GM18499 (cell line): Measurements from ENCODE around the gene ATP1A4.

ENCODE experiments used
- ATAC-seq: cut with Tn5 transposase; IDR thresholded peaks from one replicate; pipeline ENCODE4 v1.9.1; 2021; ENCODE audit warnings: moderate number of reproducible peaks; ENCODE audit not compliant: insufficient read depth, unreplicated experiment

Gene ATP1A4

GRCh38 chr1:160219062-160219929 lies 67.9 kb downstream of the ATP1A4 start:
- no peak for ATAC-seq

DNA sequence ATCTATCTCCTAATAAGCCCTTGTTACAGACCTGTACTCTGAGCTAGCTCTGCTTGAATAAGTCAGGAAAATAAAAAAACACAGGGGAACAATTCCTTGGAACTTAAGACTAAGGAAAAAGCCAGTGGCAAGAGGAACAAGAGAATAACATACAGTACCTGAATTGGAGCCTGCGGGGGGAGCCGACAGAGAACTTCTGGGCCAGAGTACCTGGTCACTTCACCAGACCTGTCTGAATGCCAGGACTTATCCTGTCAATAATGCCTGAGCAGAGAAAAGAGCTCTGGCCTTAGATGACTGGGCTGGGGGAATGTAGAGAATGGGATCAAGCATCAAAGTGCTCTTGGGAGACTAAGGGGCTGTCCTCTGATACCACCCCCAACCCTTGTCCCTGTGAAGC lies 68.9 kb downstream of the ATP1A4 start:
- no peak for ATAC-seq

GRCh38 chr1:160221089-160221488 lies 69.7 kb downstream of the ATP1A4 start:
- ATAC-seq = no peak

DNA sequence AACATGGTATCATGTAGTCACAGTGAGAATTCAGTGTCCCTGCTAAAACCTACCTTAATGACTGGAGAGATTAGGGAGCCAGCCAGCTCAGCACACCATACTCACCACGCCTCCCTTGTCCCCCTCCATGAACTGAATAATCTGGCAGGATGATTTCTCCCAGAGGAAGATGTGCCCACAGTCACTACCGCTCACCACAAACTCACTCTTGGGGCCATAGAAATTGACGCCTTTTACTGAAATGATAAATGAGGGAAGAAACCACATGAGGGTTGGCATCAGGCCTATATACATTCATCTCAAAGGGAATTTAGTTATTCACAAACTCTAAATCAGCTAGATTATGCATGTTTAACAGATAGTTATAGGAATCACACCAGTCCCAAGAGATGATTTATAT lies 71.1 kb downstream of the ATP1A4 start:
- no peak for ATAC-seq

DNA sequence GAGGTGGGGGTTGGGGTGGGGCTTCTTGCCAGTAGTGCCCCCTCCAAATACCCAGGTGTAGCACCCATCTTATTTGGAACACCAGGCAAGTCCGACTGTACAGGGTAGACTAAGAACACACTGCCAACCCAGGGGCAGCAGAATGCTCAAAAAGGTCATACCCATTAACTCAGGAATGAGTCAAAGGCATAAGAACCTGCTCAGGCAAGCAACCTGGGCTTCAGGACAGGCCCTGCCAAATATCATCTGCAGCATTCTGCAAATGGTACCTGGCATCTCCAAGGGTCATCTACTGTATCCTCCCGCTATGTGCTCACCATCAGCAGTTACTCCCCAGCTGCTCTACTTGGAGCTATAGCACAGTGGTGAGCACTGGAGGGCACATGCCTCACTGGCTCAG lies 73.2 kb downstream of the ATP1A4 start:
- ATAC-seq = no peak

- no peak for ATAC-seq
Measured at GRCh38 chr1:160225345-160225744, 73.9 kb downstream of the ATP1A4 start.

DNA sequence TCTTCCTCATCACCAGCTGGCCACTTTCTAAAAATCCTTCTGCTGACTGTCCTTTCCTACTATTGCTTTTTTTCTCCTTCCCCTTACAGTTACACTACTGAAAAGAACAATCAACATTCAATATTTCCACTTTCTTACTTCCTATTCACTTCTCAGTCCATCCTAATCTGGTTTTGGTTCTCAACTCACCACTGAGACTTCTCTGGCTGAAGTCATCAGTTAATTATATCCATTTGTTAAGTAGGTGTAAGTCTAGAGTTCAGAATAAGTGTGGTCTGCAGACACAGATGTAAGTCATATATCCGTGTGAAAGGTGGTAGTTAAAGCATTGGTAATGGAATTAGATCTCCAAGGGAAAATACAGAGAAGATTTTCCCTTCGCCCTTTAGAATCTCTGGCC lies 75.2 kb downstream of the ATP1A4 start:
- ATAC-seq = no peak

GRCh38 chr1:160227034-160227433 lies 75.6 kb downstream of the ATP1A4 start:
- ATAC-seq = no peak

- no peak for ATAC-seq
Measured at GRCh38 chr1:160227561-160227960, 76.2 kb downstream of the ATP1A4 start.

- ATAC-seq = no peak
Measured at GRCh38 chr1:160228431-160228830, 77.0 kb downstream of the ATP1A4 start.

DNA sequence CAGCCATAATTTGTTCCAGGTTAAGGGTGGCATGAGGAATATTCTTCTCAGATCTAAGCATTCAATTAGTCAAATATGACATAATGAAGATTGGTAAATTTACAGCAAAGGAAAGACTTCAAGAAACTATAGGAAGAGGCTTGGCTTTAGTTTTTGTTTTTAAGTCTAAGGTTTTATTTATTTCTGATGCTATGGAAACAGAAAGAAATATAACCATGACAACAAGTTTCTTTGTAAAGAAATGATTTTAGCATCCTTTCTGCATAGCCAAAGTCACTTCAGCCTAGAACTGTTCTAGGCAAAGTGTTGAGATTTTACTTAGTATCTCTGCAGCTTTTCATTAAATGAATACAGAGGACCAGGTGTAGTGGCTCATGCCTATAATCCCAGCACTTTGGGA lies 81.5 kb downstream of the ATP1A4 start:
- no peak for ATAC-seq
